Neural cell (in vitro differentiated cells): ENCODE results near the gene SLC51A. TPM values are rescaled to one million over a fixed set of nuclear protein-coding genes. Genes with fewer than 3 reads are reported as not detected.

Experiments used
- H2AFZ ChIP-seq: fragments of 200-600, 300-800 bp; sonication (generic), shearing (Covaris generic); 2 replicates; pipeline ENCODE4 v1.6.0; 2014; ENCODE audit warnings: low read depth, mild to moderate bottlenecking, antibody characterized with exemption, low read length, moderate library complexity
- H3F3A ChIP-seq: fragments of 200-600 bp; shearing (Covaris generic); 2 replicates; pipeline ENCODE4 v1.6.1; 2016; ENCODE audit warnings: mild to moderate bottlenecking, moderate library complexity, mixed read lengths, antibody characterized with exemption, low read length; ENCODE audit not compliant: insufficient read depth, poor library complexity, severe bottlenecking
- H3K27ac ChIP-seq: fragments of 200-600, 300-800 bp; sonication (generic), shearing (Covaris generic); 2 replicates; pipeline ENCODE4 v1.5.1; 2014; ENCODE audit warnings: mild to moderate bottlenecking, low read length, moderate library complexity
- H3K27me3 ChIP-seq: fragments of 300-800, 200-600 bp; sonication (generic), shearing (Covaris generic); 2 replicates; pipeline ENCODE4 v1.6.0; 2014; ENCODE audit warnings: mild to moderate bottlenecking, low read depth, low read length, moderate library complexity; ENCODE audit not compliant: insufficient read depth
- H3K36me3 ChIP-seq: fragments of 300-800, 200-600 bp; sonication (generic), shearing (Covaris generic); 2 replicates; pipeline ENCODE4 v1.5.1; 2014; ENCODE audit warnings: mild to moderate bottlenecking, antibody characterized with exemption, low read length, moderate library complexity; ENCODE audit not compliant: insufficient read depth
- H3K4me2 ChIP-seq: fragments of 300-800, 200-600 bp; sonication (generic), shearing (Covaris generic); 2 replicates; pipeline ENCODE4 v1.6.0; 2014; ENCODE audit warnings: mild to moderate bottlenecking, low read length
- H3K4me3 ChIP-seq: fragments of 300-800, 200-600 bp; sonication (generic), shearing (Covaris generic); 2 replicates; pipeline ENCODE4 v1.5.1; 2014; ENCODE audit warnings: mild to moderate bottlenecking, low read length, moderate library complexity
- H3K79me2 ChIP-seq: fragments of 200-600 bp; shearing (Covaris generic); replicated peaks from 2 replicates; pipeline ENCODE4 v1.6.0; 2014; ENCODE audit warnings: mild to moderate bottlenecking, low read length, moderate library complexity; ENCODE audit not compliant: insufficient read depth
- H3K9ac ChIP-seq: fragments of 300-800, 200-600 bp; sonication (generic), shearing (Covaris generic); 2 replicates; pipeline ENCODE4 v1.6.1; 2016; ENCODE audit warnings: mild to moderate bottlenecking, low read length, mixed read lengths
- H3K9me2 ChIP-seq: fragments of 200-600 bp; shearing (Covaris generic); 2 replicates; pipeline ENCODE4 v1.6.1; 2016; ENCODE audit warnings: mild to moderate bottlenecking, low read length, mixed read lengths; ENCODE audit not compliant: insufficient read depth
- H3K9me3 ChIP-seq: fragments of 200-600, 300-800 bp; sonication (generic), shearing (Covaris generic); 2 replicates; pipeline ENCODE4 v1.6.1; 2016; ENCODE audit warnings: mild to moderate bottlenecking, mixed run types, low read length, moderate library complexity, mixed read lengths
- H4K20me1 ChIP-seq: fragments of 200-600 bp; shearing (Covaris generic); 2 replicates; pipeline ENCODE4 v1.6.1; 2016; ENCODE audit warnings: mild to moderate bottlenecking, mixed run types; ENCODE audit not compliant: insufficient read depth
- EP300 ChIP-seq: fragments of 450-650 bp; conservative IDR thresholded peaks from 2 replicates; pipeline ENCODE4 v1.6.1; 2014; ENCODE audit warnings: antibody characterized with exemption, mild to moderate bottlenecking, moderate library complexity; ENCODE audit not compliant: poor library complexity, severe bottlenecking
- EZH2 ChIP-seq: fragments of 200-600, 300-800 bp; shearing (Covaris generic), sonication (generic); IDR thresholded peaks from 2 replicates; pipeline ENCODE4 v1.6.1; 2014; ENCODE audit warnings: antibody characterized with exemption, low read length, borderline replicate concordance, mild to moderate bottlenecking; ENCODE audit not compliant: insufficient read depth, poor library complexity, severe bottlenecking
- MXI1 ChIP-seq: fragments of 450-650 bp; conservative IDR thresholded peaks from 2 replicates; pipeline ENCODE4 v1.6.1; 2014; ENCODE audit warnings: antibody characterized with exemption, mild to moderate bottlenecking; ENCODE audit not compliant: poor library complexity, severe bottlenecking
- POLR2AphosphoS5 ChIP-seq: IDR thresholded peaks from 2 replicates; pipeline ENCODE4 v1.6.1; 2012
- RAD21 ChIP-seq: fragments of 450-650 bp; conservative IDR thresholded peaks from 2 replicates; pipeline ENCODE4 v1.6.1; 2014; ENCODE audit warnings: antibody characterized with exemption, mild to moderate bottlenecking, moderate library complexity
- SMC3 ChIP-seq: fragments of 450-650 bp; conservative IDR thresholded peaks from 2 replicates; pipeline ENCODE4 v1.6.1; 2014; ENCODE audit warnings: antibody characterized with exemption, mild to moderate bottlenecking, moderate library complexity; ENCODE audit not compliant: poor library complexity
- TAF1 ChIP-seq: IDR thresholded peaks from 2 replicates; pipeline ENCODE4 v1.6.1; 2012; ENCODE audit warnings: low read depth
- polyA plus RNA-seq: library from polyadenylated mRNA; depleted of rRNA; stranded (reverse); fragments of >200 nt; gene quantifications from 2 replicates; pipeline ENCODE4 v1.2.3, GENCODE V29; 2014
- TF ChIP-seq, protein P1 (sequence below): fragments of 450-650 bp; IDR thresholded peaks from 2 replicates; pipeline ENCODE4 v1.5.1; 2014; ENCODE audit warnings: antibody characterized with exemption, mild to moderate bottlenecking, moderate library complexity; ENCODE audit not compliant: poor library complexity, severe bottlenecking
- TF ChIP-seq, protein P2 (sequence below): IDR thresholded peaks from 2 replicates; pipeline ENCODE4 v1.6.1; 2012; ENCODE audit warnings: borderline replicate concordance

Gene SLC51A
- polyA plus RNA-seq, 1 donor from 2014 or later: not detected

DNA sequence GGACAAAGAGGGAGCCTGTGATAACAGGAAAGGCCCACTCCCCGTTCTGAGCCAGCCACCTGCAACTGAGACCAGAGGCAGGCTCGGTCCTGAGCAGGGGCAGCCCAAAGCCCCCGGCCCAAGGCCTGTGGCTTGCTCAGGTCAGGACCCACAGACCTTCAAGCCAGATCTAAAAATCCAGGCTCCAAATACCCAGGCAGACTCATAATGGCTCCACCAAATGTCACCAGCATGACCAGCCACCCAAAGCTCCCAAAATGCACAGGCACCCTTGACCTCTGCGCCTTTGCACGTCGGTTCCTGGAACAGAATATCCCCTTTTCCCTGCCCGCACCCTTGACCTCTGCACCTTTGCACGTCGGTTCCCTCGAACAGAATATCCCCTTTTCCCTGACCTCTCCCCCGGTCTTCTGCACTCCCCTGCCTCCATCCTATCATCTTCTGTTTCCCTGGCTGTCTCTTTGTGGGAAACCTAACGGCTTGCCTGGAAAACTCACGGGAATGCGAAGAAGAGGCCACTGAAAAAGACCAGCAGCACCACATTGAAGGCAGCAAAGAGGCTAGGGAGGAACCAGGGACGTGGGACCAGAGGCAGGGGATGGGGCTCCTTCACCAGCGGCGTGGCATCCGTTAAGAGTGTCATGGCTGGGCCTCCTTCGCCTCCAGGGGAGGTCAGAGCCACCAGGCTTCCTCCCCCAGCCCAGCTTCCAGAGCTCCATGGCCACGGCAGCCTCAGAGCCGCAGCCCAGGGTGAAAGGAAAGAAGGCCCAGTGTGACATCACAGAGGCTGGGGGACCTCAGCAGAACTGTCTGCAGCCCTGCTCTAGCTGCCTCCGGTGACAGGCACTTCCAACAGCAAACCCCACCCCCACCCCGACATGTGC lies 5.4 kb upstream of the SLC51A start, which contains the start of gene ZDHHC19:
Gene ZDHHC19, minus strand, starts transcription at position 728 of the 884 bp plus-strand sequence. Its CDS starts 85 bp downstream, at position 643.
- H3K9me3 ChIP-seq: no peaks in the 10 kb centered on the region
- H3K27me3 ChIP-seq: no peaks in the 10 kb centered on the region
- no peaks in the 10 kb centered on the region for H3F3A ChIP-seq
- no peaks in the 10 kb centered on the region for H4K20me1 ChIP-seq
- H3K4me2 ChIP-seq: no peak within 1 kb of the TSS
- no peak within 1 kb of the TSS for H3K9ac ChIP-seq
- H3K36me3 ChIP-seq: no peaks in the 10 kb centered on the region
- no peaks in the 10 kb centered on the region for H3K9me2 ChIP-seq
- TF ChIP-seq MXI1: no peak
- TF ChIP-seq EZH2: no peak
- TF ChIP-seq, protein P1, sequence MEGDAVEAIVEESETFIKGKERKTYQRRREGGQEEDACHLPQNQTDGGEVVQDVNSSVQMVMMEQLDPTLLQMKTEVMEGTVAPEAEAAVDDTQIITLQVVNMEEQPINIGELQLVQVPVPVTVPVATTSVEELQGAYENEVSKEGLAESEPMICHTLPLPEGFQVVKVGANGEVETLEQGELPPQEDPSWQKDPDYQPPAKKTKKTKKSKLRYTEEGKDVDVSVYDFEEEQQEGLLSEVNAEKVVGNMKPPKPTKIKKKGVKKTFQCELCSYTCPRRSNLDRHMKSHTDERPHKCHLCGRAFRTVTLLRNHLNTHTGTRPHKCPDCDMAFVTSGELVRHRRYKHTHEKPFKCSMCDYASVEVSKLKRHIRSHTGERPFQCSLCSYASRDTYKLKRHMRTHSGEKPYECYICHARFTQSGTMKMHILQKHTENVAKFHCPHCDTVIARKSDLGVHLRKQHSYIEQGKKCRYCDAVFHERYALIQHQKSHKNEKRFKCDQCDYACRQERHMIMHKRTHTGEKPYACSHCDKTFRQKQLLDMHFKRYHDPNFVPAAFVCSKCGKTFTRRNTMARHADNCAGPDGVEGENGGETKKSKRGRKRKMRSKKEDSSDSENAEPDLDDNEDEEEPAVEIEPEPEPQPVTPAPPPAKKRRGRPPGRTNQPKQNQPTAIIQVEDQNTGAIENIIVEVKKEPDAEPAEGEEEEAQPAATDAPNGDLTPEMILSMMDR: no peak
- TF ChIP-seq, protein P2, sequence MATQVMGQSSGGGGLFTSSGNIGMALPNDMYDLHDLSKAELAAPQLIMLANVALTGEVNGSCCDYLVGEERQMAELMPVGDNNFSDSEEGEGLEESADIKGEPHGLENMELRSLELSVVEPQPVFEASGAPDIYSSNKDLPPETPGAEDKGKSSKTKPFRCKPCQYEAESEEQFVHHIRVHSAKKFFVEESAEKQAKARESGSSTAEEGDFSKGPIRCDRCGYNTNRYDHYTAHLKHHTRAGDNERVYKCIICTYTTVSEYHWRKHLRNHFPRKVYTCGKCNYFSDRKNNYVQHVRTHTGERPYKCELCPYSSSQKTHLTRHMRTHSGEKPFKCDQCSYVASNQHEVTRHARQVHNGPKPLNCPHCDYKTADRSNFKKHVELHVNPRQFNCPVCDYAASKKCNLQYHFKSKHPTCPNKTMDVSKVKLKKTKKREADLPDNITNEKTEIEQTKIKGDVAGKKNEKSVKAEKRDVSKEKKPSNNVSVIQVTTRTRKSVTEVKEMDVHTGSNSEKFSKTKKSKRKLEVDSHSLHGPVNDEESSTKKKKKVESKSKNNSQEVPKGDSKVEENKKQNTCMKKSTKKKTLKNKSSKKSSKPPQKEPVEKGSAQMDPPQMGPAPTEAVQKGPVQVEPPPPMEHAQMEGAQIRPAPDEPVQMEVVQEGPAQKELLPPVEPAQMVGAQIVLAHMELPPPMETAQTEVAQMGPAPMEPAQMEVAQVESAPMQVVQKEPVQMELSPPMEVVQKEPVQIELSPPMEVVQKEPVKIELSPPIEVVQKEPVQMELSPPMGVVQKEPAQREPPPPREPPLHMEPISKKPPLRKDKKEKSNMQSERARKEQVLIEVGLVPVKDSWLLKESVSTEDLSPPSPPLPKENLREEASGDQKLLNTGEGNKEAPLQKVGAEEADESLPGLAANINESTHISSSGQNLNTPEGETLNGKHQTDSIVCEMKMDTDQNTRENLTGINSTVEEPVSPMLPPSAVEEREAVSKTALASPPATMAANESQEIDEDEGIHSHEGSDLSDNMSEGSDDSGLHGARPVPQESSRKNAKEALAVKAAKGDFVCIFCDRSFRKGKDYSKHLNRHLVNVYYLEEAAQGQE: no peak
- TF ChIP-seq RAD21: no peak
- TF ChIP-seq POLR2AphosphoS5: no peak
- H3K4me3 ChIP-seq: no peak within 1 kb of the TSS
- H3K27ac ChIP-seq: no peak within 1 kb of the TSS
- H2AFZ ChIP-seq: no peak within 1 kb of the TSS
- H3K79me2 ChIP-seq: no peaks in the 10 kb centered on the region

- no peak overlapping the region for H2AFZ ChIP-seq
- no peak overlapping the region for H3K4me2 ChIP-seq
- H4K20me1 ChIP-seq: no peaks in the 10 kb centered on the region
- no peaks in the 10 kb centered on the region for H3K27me3 ChIP-seq
- H3K4me3 ChIP-seq: no peak overlapping the region
- H3K9me2 ChIP-seq: no peaks in the 10 kb centered on the region
- no peaks in the 10 kb centered on the region for H3K9me3 ChIP-seq
- no peaks in the 10 kb centered on the region for H3F3A ChIP-seq
- no peak overlapping the region for H3K27ac ChIP-seq
- no peaks in the 10 kb centered on the region for H3K36me3 ChIP-seq
- H3K9ac ChIP-seq: no peak overlapping the region
- TF ChIP-seq, protein P2: no peak
- TF ChIP-seq SMC3 (no peak), MXI1 (no peak), RAD21 (no peak), TAF1 (no peak), POLR2AphosphoS5 (no peak), EP300 (no peak), EZH2 (no peak)
- TF ChIP-seq, protein P1: no peak
- H3K79me2 ChIP-seq: no peaks in the 10 kb centered on the region
Observed at GRCh38 chr3:196214783-196215441, 1.4 kb upstream of the SLC51A start.
